GM18499 (cell line): ENCODE data around the gene MAP2K5.

Experiments used
- ATAC-seq: cut with Tn5 transposase; IDR thresholded peaks from one replicate; pipeline ENCODE4 v1.9.1; 2021; ENCODE audit warnings: moderate number of reproducible peaks; ENCODE audit not compliant: insufficient read depth, unreplicated experiment

Gene MAP2K5

DNA sequence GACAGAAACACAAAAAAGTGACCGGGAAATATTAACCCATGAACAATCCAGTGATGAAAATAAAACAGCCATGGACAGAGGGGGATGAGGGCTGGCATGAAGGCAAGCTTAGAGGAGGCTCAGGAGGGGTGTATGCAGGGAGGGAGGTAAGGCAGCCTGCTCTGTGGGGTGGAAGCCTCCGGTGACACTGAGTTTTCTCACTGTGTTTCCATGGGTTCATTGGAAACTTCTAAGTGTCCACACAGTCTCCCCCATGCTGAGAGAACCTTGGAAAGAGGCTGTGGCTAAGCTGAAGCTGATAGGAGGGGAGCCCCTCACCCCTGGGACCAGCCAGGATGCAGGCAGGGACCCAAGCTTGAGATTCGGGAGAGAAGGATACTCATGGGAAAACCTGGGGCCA is 276.0 kb downstream of the MAP2K5 start:
- no peak for ATAC-seq

DNA sequence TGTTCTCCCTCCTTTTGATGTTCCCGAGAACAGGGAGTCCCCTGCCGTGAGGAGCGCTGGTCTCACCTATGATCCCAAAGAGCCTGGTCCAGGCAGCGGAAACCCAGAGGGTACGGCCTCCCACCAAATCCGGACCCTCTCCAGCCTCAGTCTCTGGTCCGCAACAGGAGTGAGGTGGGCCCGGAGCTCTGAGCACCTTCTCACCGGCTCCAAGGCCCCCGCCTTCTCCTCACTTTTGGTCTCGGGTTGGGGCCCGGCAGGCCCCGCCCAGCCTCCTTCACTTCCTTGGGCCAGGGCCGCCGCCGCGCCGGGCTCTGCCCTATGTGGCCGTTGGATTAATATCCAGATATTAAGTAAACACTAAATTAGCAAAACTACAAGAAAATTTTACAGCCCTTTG is 277.1 kb downstream of the MAP2K5 start:
- ATAC-seq: no peak

DNA sequence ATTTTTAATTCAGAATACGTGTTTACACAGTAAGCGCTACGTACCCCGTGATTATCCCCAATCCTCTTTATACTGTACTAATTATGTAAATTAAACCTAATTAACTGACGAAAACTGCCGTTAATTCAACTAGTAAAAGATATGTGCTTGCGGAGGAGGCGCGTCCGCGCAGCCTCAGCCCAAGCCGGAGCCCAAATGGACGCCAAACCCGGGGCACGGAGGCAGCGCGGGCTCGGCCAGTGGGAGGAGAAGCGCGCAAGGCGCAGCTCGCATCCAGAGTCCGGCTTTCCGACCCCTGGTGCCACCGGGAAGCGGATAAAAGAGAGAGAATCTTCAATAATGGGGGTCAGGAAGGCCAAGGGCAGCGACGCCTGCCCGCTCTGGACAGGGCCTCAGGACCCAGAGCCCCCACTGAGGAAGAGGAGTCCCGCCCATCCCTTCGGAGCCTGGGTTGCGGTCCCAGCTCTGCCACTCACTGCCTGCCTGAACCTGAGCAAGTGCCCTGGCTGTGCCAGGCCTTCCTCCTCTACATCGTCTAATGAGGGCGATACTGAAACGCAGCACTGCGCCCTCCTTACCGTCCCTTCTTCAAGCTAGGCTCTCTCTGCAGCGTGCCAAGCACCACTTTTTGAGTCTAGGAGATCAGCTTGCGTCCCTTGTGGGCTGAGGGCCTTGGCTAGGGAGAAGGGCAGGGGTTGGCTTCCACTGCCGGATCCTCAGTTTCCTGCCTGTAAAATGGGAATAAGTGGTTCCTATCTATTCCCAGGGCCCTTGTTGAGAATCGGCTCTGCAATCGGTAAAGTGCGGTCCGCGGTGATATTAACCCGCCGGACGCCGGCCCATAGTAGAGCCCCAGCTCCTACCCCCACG is 277.9 kb downstream of the MAP2K5 start:
- ATAC-seq: no peak

DNA sequence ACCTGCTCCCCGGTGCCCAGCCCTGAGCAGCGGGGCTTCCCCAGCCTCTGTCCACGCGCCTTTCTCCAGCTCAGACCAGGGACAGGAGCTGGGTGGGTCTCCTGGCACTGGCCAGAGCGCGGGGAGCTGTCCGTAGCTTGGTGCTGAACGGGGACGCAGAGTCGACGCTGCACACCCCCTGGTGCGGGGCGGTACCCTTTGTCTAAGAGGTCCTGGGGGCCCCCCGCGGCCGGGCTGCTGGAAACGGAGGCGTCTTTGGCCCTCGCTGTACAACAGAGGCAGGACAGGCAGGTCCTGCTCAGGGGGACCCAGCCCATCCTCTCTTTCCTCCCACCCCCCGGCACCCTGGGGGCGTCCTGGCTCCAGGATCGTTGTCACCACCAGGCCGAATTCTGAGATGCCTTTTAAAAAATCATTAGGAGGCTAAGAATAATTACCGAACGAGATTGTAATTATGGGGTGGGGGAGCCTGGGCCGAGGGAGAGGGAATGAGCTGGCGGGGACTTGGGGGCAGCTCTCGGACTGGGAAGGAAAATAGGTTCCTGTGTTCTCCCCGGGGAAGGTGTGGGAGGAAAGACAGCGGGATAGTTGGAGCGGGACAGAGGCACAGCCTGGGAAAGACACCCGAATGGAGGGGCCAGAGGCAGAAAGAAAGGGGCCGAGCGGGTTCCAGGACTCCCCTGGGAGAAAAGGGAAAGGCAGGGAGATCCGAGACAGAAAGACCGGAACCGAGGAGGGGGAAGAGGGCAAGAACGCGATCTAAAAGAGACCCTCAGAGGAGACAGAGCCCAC is 278.7 kb downstream of the MAP2K5 start:
- no peak for ATAC-seq

DNA sequence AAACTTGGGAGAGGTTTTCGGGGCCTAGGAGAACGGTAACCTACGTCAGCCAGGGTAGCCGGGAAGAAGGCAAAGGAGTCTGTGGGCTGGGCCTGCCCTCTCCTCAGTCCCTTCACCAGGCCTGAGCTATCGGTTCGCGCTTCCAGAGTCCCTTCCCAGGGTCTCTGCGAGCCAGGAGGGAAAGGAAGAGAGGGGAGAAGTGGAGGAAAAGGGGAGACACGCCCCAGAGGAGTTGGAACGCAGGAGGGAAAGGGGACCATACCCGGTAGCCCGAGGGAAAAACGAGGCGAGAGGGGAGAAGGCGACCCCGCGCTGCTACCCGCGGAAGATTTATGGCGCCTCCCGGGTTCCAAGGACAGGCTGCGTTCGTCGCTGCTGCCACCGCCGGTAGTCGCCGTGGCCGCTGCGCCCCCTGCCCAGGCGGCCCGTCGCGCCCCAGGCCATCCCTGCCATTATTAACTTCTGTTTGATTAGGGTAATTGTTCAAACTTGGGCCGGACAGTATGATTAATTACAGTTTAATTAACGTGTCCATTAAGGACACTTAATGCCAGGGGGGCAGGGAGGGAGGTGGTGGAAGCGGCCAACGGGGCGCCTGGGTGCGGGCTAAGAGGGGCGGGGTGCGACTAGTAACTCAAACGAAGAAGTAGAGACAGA is 279.4 kb downstream of the MAP2K5 start:
- ATAC-seq: no peak

DNA sequence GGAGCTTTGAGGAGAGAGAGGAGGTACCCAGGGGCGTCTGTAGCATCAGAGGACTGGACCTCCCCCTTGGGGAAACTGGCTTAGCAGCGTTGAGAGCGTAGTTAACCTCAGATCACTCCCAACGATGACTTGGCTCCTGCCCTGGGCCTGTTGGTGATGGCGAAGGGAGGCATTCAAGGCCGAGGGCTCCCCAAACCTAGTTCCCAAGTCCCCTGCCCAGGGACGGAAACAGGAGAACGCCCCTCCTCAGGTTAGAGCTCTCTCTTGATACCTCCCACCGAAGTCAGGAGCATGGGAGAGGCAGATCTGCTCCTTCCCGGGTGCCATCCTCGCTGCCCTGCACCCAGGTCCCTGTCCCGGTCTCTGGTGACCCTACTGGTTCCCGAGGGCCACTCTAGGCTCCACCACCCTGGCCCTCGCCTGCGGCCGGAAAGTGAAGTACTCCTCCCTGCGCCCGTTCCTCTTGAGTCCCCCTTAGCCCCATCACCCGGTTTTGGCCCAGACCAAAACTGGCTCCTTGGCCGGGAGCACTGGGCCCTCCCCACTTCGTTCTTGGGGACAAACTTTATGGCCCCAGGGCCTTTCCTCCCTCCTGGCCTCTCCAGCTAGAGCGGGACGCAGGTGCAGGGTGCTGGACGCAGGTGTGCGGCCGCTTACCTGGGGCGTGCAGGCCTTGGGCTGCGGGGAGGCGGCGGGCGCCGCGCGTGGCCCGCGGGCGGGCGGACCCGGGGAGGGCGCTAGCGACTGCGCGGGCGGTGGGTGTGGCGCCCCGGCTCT is 280.2 kb downstream of the MAP2K5 start:
- no peak for ATAC-seq

DNA sequence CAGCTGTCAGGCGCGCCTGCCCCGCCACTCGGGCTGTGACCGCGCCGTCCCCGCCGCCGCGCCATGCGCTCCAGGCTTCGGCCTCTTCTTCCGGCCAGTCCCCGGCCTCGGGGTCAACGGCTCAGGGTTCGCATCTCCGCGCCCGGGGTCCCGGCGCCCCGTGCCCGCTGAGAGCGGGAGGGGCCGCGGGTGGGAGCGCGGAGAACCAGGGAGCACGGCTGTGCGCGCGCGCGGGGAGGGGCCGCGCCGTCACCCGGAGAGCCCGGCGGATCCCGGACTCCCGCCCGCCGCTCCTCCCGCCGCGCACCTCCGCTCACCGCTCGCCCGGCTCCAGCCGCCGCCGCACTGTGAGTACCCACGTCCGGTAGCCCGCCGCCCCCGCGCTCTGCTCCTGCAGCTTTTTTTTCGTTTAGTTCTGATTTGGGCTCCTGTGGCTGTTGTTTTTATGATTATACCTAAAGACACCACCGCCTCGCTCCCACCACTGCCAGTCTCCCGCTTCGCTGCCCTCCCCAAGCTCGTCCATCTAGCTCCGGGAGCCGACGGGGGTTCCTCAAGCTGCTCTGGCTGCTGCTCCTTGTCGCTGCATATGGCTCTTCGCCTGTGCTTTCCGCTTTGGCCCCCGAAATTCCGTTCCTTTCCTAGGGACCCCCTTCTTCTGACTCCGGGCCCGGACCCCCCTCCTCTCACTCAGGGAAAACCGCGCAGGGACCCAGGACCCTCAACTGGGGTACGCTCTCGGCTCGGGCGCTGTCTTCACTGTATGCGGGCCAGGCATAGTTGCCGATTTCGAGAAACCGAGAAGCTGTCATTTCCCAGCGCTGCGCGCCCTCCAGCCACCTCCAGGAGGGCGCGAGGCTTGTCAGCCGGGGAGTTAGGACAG is 281.1 kb downstream of the MAP2K5 start:
- ATAC-seq: no peak

DNA sequence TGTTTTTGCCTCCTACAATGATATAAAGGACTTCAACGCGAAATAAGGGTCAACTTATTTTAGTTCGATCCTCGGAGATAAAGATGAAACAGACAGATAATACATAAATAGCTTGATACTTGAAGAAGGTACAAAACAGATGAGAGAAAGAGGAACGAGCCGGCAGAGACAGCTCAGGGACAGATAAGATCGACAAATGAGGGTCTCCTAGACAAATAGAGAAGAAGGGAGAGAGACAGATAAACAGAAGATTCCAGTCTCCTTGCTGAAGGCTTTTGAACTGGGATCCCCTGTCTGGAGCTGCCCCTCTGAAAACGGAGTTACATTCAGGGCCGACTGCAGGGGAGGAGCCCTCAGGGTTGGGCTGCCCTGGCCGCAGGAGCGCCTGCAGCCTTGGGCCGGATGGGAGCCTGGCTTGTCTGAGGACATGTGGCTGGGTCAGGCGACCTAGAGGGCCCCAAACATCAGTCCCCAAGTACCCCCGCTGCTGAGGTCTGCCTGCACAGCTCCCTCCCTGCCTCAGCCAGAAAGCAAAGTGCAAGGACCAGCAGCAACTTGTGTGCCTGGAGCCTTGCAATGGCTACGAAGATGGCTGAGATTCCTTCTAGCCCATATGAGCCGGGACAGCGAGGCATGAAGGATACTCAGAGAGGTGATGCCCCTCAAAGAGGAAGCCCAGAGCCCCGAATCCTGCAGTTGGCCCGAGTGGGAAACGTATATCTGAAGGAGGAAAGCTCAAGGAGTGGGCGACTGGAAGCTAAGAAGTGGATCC is 281.9 kb downstream of the MAP2K5 start:
- ATAC-seq: no peak

DNA sequence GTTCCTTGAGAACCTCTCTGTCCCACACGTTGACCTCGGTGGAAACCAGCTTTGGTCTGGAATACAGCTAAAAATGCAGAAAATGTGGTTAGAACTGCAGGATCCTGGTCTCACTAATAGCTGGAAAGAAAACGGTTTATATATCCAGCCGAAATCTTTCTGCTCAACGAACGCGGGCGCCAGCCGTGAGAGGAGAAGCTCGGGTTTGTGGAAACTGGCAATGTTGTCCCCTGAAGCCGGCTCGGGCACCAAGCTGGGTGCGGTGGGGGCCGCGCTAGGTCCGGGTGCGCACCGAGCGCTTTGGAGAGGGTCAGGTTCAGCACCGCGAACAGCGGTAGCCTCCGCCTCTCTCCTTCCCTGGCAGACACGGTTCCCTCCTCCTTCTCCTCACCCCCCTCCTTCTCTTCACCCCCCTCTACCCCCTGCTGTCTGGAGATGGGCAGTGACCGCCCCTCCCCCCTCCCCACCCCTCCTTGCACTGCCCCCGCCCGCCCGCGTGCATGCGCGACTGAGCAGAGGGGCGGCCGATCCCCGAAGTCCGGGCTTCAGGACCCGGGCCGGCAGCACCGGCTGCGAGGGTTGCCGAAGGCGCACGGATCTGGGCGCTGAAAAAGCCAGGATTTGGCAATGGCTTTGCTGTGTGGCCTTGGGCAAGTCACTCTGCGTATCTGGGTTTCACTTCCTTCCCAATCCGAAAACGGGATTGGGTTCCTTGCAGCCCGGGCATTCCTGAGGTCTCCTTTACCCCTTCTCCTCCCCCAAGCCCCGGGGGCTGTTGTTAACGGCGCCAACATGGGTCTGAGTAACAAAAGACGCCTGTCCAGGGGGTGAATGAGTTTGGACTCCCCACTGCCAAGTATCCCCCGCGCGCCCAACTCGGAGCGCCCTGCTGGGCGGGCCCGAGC is 282.7 kb downstream of the MAP2K5 start, which contains the start of gene SKOR1:
SKOR1 (plus strand) TSS at position 534 of the 905 bp plus-strand sequence; CDS start at position 628, 94 bp downstream.
- ATAC-seq: no peak

DNA sequence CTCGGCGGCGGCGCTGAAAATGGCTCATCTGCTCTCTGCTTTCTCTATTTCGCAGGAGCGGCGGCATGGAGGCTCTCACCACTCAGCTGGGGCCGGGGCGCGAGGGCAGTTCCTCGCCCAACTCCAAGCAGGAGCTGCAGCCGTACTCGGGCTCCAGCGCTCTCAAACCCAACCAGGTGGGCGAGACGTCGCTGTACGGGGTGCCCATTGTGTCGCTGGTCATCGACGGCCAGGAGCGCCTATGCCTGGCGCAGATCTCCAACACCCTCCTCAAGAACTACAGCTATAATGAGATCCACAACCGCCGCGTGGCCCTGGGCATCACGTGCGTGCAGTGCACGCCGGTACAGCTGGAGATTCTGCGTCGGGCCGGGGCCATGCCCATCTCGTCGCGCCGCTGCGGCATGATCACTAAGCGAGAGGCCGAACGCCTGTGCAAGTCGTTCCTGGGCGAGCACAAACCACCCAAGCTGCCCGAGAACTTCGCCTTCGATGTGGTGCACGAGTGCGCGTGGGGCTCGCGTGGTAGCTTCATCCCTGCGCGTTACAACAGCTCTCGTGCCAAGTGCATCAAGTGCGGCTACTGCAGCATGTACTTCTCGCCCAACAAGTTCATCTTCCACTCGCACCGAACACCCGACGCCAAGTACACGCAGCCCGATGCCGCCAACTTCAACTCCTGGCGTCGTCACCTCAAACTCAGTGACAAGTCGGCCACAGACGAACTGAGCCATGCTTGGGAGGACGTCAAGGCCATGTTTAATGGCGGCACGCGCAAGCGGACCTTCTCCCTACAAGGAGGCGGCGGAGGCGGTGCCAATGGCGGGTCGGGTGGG is 283.6 kb downstream of the MAP2K5 start:
- no peak for ATAC-seq

DNA sequence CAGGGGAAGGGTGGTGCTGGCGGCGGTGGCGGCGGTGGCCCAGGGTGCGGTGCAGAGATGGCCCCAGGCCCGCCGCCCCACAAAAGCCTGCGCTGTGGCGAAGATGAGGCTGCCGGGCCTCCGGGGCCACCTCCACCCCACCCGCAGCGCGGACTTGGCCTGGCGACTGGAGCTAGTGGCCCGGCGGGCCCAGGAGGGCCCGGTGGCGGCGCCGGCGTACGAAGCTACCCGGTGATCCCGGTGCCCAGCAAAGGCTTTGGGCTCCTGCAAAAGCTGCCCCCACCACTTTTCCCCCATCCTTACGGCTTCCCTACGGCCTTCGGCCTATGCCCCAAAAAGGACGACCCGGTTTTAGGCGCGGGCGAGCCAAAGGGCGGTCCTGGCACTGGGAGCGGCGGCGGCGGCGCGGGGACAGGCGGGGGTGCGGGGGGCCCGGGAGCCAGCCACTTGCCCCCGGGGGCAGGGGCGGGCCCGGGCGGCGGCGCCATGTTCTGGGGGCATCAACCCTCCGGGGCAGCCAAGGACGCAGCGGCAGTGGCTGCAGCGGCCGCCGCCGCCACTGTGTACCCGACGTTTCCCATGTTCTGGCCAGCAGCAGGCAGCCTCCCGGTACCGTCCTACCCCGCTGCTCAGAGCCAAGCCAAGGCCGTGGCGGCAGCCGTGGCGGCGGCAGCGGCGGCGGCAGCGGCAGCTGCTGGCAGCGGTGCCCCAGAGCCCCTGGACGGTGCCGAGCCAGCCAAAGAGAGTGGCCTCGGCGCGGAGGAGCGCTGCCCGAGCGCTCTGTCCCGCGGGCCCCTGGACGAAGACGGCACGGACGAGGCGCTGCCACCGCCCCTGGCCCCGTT is 284.4 kb downstream of the MAP2K5 start:
- ATAC-seq: no peak

DNA sequence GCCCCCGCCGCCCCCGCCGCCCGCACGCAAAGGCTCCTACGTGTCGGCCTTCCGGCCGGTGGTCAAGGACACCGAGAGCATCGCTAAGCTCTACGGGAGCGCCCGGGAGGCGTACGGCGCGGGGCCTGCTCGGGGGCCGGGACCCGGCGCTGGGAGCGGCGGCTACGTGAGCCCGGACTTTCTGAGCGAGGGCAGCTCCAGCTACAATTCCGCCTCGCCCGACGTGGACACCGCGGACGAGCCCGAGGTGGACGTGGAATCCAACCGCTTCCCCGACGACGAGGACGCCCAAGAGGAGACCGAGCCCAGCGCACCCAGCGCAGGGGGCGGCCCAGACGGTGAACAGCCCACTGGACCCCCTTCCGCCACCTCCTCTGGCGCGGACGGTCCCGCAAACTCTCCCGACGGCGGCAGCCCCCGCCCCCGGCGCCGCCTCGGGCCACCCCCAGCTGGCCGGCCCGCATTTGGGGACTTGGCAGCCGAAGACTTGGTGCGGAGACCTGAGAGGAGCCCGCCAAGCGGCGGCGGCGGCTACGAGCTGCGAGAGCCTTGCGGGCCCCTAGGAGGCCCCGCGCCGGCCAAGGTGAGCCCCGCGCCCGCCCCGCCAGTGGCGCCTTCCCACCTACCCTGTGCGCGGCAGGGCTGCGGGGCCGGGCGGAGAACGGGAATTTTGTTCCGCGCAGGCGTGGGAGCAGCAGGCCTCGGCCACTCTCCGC is 285.2 kb downstream of the MAP2K5 start:
- no peak for ATAC-seq

DNA sequence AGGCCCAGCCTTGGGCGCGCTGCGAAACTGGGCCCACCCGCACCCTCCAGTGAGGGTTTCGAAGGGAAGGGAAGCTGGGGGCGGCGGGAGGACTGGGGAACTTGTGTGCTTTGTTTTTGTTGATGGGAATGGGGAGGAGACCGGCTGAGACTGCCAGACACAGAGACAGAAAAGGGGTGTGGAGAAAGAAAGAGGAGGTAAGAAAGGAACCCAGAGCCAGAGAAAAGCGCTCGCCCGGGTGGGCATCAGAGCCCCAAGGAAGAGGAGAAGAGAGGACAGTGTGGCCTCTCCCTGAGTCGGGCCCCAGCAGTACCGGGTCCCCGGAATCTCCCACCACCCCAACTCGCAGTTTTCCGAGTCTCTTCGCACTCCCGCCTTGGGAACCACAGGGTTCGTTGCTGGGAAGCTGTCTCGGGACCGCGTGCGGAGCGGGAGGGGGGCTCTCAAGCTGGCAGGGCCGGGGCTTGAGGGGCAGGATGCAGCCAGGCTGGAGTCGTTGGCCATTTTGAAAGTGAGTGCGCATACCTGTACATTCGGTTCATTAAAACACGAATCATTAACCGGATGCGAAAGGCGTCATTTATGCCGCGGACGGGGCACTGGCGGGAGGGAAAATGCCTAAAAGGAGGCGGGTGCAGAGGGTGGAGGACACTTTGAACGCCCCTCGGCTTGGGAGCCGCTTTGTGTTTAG is 285.9 kb downstream of the MAP2K5 start:
- ATAC-seq: no peak

DNA sequence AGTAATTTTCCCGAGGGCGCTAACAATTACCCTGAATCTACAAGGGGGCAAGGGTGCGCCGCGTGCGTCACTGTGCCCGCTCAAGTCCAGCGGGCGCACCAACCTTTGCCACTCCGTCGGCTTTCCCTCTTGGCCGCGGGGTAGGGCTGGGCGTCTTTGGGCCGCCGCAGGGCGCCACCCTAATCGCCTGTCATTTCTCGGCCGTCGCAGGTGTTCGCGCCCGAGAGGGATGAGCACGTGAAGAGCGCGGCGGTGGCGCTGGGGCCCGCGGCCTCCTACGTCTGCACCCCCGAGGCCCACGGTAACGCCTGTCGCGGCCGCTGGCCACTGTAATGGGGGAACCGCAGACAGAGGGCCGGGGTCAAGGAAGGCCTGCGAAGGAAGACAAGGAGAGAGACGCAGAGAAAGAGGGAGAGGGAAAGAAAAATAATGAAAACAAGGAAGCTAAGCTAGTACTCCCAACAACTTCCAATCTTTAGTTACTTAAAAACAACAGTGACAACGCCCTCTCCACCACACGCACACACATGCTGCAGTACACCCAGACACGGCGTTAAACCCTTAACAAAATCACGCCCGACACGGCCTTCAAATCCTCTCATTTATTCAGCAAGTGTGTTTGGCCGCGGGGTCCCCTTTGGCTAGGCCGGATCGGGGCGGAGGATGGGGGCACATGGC is 286.6 kb downstream of the MAP2K5 start:
- ATAC-seq: no peak
